Smooth muscle cell (in vitro differentiated cells): Measurements from ENCODE around the gene SYNPO. TPM values are rescaled to one million over a fixed set of nuclear protein-coding genes. Genes with fewer than 3 reads are reported as not detected.
A peak's percentile ranks its signal among the peaks of the same experiment; 100 is the strongest.

Experiments used
- DNase-seq: peaks from one replicate; lab custom pipeline; 2025; ENCODE audit not compliant: unreplicated experiment; lab: John Stamatoyannopoulos, UW
- H2AFZ ChIP-seq: fragments of 200-600 bp; sonication (generic); 2 replicates; pipeline ENCODE4 v1.6.0; 2016; ENCODE audit warnings: antibody characterized with exemption, low read depth, mild to moderate bottlenecking
- H3F3A ChIP-seq: fragments of 200-600 bp; sonication (generic); 2 replicates; pipeline ENCODE4 v1.6.0; 2017; ENCODE audit warnings: antibody characterized with exemption, low read depth
- H3K27ac ChIP-seq: fragments of 200-600 bp; sonication (generic); 2 replicates; pipeline ENCODE4 v1.5.1; 2016; ENCODE audit warnings: low read depth, mild to moderate bottlenecking
- H3K27me3 ChIP-seq: fragments of 200-600 bp; sonication (generic); 2 replicates; pipeline ENCODE4 v1.6.1; 2016; ENCODE audit warnings: low read depth, mild to moderate bottlenecking
- H3K36me3 ChIP-seq: fragments of 200-600 bp; sonication (generic); 2 replicates; pipeline ENCODE4 v1.5.1; 2016; ENCODE audit warnings: low read depth
- H3K4me1 ChIP-seq: fragments of 200-600 bp; sonication (generic); 2 replicates; pipeline ENCODE4 v1.5.1; 2016; ENCODE audit warnings: low read depth
- H3K4me2 ChIP-seq: fragments of 200-600 bp; sonication (generic); 2 replicates; pipeline ENCODE4 v1.6.0; 2016; ENCODE audit warnings: mild to moderate bottlenecking
- H3K4me3 ChIP-seq: fragments of 200-600 bp; sonication (generic); 2 replicates; pipeline ENCODE4 v1.5.1; 2016; ENCODE audit warnings: mild to moderate bottlenecking
- H3K79me2 ChIP-seq: fragments of 200-600 bp; sonication (generic); 2 replicates; pipeline ENCODE4 v1.6.0; 2016; ENCODE audit warnings: low read depth, mild to moderate bottlenecking
- H3K9ac ChIP-seq: fragments of 200-600 bp; sonication (generic); 2 replicates; pipeline ENCODE4 v1.6.0; 2016; ENCODE audit warnings: low read depth
- H3K9me3 ChIP-seq: fragments of 200-600 bp; sonication (generic); replicated peaks from 2 replicates; pipeline ENCODE4 v1.5.1; 2016; ENCODE audit warnings: low read depth
- H4K20me1 ChIP-seq: fragments of 200-600 bp; sonication (generic); 2 replicates; pipeline ENCODE4 v1.6.0; 2016; ENCODE audit warnings: low read depth
- CTCF ChIP-seq: fragments of 200-600 bp; sonication (generic); IDR thresholded peaks from 2 replicates; pipeline ENCODE4 v1.5.1; 2017; ENCODE audit warnings: borderline replicate concordance, mild to moderate bottlenecking, antibody characterized with exemption; ENCODE audit not compliant: insufficient read depth, poor library complexity, severe bottlenecking
- WGBS: methylation state at CpG from one replicate; pipeline ENCODE4 v1.1.7; 2016; ENCODE audit warnings: low lambda C conversion rate; 5-methylcytosine and 5-hydroxymethylcytosine counted together
- polyA plus RNA-seq: library from polyadenylated mRNA; unstranded; fragments of >200 nt; fragmentation: Nextera tagmentation; extraction: Ambion mirVana; gene quantifications from 2 replicates; pipeline ENCODE4 v1.2.1, GENCODE V29; 2016
- total RNA-seq: library from RNA; depleted of rRNA; stranded (reverse); fragments of >200 nt; gene quantifications from 2 replicates; pipeline ENCODE4 v1.2.3, GENCODE V29; 2014

Gene SYNPO
- total and polyA plus RNA-seq, 2 experiments from 2014 or later, result 34.2 to 46.4 TPM

GRCh38 chr5:150599917-150600511 is 40.4 kb upstream of the SYNPO start:
- no peaks in the 10 kb centered on the region for H4K20me1 ChIP-seq
- peak overlapping the region; percentile 92 for H3K9ac ChIP-seq
- H3K79me2 ChIP-seq, result peaks cover 31% of the 10 kb centered on the region
- peak; percentile 90 for DNase-seq
- H3K36me3 ChIP-seq, result no peaks in the 10 kb centered on the region
- no peaks in the 10 kb centered on the region for H3F3A ChIP-seq
- H3K4me3 ChIP-seq, result peak overlapping the region; percentile 35
- WGBS, result 71% methylated on average over 11 of the region's 11 CpGs
- H3K9me3 ChIP-seq, result no peaks in the 10 kb centered on the region
- TF ChIP-seq CTCF, result no peak
- H3K27me3 ChIP-seq, result no peaks in the 10 kb centered on the region
- H2AFZ ChIP-seq, result no peak overlapping the region
- peaks cover 17% of the 10 kb centered on the region for H3K4me1 ChIP-seq
- H3K27ac ChIP-seq, result peak overlapping the region; percentile 96
- peak overlapping the region; percentile 84 for H3K4me2 ChIP-seq

- H3K27ac ChIP-seq, result peak overlapping the region; percentile 96
- H3F3A ChIP-seq, result no peaks in the 10 kb centered on the region
- no peaks in the 10 kb centered on the region for H4K20me1 ChIP-seq
- DNase-seq, result no peak
- H3K79me2 ChIP-seq, result peaks cover 31% of the 10 kb centered on the region
- H3K9ac ChIP-seq, result peak overlapping the region; percentile 92
- H3K4me1 ChIP-seq, result peaks cover 8% of the 10 kb centered on the region
- WGBS, result 72% methylated on average over 10 of the region's 25 CpGs
- no peak overlapping the region for H2AFZ ChIP-seq
- H3K4me2 ChIP-seq, result peak overlapping the region; percentile 84
- H3K36me3 ChIP-seq, result no peaks in the 10 kb centered on the region
- no peaks in the 10 kb centered on the region for H3K9me3 ChIP-seq
- H3K27me3 ChIP-seq, result no peaks in the 10 kb centered on the region
- no peak for TF ChIP-seq CTCF
- H3K4me3 ChIP-seq, result peak overlapping the region; percentile 35
Measured at GRCh38 chr5:150600616-150601490, 39.6 kb upstream of the SYNPO start.

- H3K79me2 ChIP-seq, result peaks cover 31% of the 10 kb centered on the region
- H3F3A ChIP-seq, result no peaks in the 10 kb centered on the region
- H3K27me3 ChIP-seq, result no peaks in the 10 kb centered on the region
- H3K4me1 ChIP-seq, result no peaks in the 10 kb centered on the region
- WGBS, result 74% methylated on average over 16 of the region's 16 CpGs
- no peak overlapping the region for H2AFZ ChIP-seq
- peak overlapping the region; percentile 84 for H3K4me2 ChIP-seq
- TF ChIP-seq CTCF, result no peak
- H3K4me3 ChIP-seq, result peak overlapping the region; percentile 35
- H3K27ac ChIP-seq, result peak overlapping the region; percentile 96
- peak overlapping the region; percentile 92 for H3K9ac ChIP-seq
- H3K36me3 ChIP-seq, result no peaks in the 10 kb centered on the region
- no peaks in the 10 kb centered on the region for H4K20me1 ChIP-seq
- DNase-seq, result no peak
- no peaks in the 10 kb centered on the region for H3K9me3 ChIP-seq
Measured at GRCh38 chr5:150601491-150602345, 38.7 kb upstream of the SYNPO start.
